Kidney capillary endothelial cell (primary cell): ENCODE results near the gene SCT.

ENCODE experiments used
- DNase-seq: peaks from one replicate; pipeline ENCODE4 v3.0.0-alpha.2; 2018; ENCODE audit warnings: low spot score

The SCT gene

DNA sequence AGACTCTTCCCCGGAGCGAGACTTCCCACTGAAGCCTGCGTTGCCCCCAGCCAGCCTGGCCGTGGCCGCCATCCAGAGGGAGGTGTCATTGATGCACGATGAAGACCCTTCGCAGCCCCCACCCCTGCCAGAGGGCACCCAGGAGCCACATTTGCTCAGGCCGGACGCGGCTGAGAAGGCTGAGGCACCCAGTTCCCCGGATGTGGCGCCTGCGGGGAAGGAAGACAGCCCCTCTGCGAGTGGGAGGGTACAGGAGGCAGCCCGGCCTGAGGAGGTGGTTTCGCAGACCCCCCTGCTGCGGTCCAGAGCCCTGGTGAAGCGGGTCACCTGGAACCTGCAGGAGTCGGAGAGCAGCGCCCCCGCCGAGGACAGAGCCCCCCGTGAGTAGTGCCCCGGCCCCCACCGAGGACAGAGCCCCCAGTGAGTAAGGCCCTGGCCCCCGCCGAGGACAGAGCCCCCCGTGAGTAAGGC, 17.6 kb downstream of the SCT start:
- no peak for DNase-seq

DNA sequence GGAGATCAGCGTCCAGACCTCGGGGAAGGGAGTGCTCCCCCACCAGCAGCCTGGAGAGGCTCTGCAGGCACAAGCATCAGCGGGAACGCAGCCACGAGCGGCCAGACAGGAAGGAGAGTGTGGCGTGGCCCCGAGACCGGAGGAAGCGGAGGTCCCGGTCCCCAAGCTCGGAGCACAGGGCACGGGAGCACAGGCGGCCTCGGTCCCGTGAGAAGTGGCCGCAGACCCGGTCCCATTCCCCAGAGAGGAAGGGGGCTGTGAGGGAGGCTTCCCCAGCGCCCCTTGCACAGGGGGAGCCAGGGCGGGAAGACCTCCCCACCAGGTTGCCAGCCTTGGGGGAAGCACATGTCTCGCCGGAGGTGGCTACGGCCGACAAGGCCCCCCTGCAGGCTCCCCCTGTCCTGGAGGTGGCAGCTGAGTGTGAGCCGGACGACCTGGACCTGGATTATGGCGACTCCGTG, 18.2 kb downstream of the SCT start:
- DNase-seq, result no peak

DNA sequence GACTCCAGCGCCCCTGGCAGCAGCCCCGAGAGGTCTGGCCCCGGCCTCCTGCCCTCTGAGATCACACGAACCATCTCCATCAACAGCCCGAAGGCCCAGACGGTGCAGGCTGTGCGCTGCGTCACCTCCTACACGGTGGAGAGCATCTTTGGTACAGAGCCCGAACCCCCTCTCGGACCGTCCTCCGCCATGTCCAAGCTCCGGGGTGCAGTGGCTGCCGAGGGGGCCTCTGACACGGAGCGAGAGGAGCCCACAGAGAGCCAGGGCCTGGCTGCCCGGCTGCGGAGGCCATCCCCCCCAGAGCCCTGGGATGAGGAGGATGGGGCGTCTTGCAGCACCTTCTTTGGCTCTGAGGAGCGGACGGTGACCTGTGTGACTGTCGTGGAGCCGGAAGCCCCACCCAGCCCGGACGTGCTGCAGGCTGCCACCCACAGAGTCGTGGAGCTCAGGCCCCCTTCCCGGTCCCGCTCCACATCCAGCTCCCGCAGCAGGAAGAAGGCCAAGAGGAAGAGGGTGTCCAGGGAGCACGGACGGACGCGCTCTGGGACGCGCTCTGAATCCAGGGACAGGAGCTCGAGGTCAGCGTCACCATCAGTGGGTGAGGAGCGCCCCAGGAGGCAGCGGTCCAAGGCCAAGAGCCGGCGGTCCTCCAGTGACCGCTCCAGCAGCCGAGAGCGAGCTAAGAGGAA, 18.9 kb downstream of the SCT start:
- DNase-seq, result no peak

DNA sequence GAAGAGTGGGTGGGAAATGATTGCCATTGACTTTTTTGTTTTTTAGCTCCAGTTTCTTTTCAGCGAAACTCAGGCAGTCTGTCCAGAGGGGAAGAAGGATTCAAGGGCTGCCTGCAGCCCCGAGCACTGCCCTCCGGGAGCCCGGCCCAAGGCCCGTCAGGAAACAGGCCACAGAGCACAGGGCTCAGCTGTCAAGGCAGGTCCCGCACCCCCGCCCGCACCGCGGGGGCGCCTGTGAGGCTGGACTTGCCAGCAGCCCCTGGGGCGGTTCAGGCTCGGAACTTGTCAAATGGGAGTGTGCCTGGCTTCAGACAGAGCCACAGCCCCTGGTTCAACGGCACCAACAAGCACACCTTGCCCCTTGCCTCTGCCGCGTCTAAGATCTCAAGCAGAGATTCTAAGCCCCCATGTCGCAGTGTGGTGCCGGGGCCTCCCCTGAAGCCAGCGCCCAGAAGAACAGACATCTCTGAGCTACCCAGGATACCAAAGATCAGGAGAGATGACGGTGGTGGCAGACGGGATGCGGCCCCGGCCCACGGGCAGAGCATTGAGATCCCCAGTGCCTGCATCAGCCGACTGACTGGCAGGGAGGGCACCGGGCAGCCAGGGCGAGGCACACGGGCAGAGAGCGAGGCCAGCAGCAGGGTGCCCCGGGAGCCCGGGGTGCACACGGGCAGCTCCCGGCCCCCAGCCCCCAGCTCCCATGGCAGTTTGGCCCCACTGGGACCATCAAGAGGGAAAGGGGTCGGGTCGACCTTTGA, 19.8 kb downstream of the SCT start:
- no peak for DNase-seq

DNA sequence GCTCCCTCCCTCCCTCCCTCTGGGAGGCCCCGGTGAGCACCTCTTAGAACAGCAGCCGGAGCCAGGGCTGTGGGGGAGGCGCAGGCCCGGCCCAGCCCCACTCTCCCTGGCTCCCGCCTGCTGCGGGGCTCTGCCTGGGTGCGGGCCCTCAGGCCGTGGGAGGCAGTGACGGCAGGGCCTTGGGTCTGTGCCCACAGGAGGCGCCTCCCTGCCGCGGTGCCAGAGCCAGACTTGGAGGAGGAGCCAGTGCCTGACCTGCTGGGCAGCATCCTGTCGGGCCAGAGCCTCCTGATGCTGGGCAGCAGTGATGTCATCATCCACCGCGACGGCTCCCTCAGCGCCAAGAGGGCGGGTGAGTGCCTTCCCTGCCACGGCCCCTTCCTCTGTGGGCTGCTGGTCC, 20.7 kb downstream of the SCT start:
- DNase-seq, result no peak

DNA sequence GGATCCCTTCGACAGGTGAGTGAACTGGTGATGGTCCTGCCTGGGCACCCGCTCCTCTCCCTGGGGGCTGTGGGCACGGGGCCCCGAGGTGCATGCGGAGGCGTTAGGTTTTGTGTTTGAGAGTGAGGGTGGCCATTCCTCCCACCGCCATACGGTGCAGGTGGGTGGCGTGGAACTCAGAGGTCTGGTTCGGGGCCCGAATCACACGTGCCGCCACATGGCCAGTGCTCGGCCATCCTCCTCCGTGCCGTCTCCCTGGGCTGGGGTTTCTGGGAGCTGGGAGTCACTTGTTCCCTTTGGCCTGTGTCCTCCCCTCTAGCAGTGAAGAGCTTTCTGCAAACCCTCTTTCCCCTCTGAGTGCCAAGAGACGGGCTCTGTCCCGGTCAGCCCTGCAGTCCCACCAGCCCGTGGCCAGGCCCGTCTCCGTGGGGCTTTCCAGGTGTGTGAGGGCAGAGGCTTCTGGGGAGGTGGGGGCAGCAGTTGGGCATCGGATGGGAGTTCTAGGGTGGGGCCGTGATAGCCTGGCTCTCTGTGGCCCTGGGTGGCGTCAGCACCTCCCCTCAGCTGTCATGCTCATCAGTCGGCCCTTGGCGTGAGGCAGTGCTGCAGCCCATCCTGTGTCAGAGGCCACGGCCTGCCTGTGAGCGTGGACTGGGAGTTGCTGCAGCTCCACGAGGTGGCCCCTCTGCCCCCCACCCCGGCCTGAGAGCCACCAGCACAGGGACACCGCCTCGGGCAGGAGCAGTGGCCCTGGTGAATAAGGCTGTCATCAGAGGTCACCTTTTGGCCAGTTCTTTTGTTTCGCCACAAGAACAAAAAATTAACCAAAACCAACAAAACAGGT, 21.5 kb downstream of the SCT start:
- DNase-seq, result no peak

DNA sequence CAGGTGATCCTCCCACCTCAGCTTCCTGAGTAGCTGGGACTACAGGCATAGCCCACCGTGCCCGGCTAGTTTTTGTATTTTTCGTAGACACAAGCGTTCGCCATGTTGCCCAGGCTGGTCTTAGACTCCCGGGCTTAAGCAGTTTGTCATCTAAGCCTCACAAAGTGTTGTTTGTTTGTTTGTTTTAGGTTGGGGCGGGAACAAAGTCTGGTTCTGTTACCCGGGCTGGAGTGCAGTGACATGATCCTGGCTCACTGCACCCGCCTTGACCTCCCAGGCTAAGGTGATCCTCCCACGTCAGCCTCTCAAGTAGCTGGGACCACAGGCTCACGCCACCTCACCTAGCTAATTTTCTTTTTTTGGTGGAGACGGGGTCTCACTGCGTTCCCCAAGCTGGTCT, 23.8 kb downstream of the SCT start:
- no peak for DNase-seq

DNA sequence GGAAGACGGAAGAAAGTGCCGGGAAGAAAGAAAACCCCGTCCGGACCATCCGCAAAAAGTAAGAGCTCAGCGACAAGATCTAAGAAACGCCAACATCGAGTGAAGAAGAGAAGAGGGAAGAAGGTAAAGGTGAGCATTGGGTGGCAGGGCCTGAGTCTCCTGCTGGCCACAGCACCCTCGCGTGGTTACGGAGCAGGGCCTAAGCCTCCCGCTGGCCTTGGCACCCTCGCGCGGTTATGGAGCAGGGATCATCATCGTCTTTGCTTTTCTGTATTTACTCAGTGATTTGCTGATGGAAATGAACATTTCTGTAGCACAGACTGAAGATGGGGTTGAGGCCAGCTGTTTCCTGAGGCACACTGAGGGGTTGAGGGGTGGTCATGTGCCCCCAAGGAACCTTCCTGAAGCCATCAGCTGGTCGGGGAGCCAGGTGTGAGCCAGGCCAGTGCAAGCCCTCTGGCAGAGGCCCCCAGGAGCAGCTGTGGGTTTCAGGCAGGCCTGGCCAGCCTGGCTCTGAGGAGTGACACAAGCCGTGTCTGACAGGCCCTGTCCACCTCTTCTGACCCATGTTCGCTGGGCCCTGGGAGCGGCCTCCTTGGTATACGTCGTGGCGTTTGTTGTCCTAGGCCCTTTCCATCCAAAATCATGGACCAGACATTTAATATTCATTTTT, 25.3 kb downstream of the SCT start:
- DNase-seq, result no peak

DNA sequence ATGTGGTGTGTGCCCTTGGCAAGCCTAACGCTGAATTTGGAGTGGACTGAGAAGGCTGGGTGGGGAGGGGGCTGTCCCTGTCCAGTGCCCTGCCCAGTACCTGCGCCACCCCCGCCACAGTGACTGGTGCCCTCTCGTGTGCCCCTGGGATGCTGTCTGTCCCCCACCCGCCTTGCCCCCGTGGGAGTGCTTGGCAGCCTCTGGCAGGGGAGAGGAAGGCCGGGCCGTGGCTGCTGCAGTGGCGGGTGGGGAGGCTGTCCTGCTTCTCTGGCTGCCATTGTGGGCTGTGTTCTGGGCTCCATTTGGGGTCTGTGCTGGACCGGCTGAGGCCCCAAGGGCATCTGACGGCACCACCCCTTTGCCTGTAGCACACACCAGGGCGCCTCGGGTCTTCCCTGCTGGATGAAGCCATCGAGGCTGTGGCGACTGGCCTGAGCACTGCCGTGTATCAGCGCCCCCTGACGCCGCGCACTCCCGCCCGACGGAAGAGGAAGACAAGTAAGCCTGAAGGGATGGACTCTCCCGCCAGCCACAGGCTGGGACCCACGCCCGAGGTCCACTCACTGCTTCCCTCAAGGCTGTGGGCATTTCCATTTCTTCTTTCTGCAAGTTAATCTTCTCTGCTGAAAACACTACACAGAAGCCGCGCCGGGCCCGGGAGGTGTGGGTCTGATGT, 28.8 kb downstream of the SCT start:
- no peak for DNase-seq

DNA sequence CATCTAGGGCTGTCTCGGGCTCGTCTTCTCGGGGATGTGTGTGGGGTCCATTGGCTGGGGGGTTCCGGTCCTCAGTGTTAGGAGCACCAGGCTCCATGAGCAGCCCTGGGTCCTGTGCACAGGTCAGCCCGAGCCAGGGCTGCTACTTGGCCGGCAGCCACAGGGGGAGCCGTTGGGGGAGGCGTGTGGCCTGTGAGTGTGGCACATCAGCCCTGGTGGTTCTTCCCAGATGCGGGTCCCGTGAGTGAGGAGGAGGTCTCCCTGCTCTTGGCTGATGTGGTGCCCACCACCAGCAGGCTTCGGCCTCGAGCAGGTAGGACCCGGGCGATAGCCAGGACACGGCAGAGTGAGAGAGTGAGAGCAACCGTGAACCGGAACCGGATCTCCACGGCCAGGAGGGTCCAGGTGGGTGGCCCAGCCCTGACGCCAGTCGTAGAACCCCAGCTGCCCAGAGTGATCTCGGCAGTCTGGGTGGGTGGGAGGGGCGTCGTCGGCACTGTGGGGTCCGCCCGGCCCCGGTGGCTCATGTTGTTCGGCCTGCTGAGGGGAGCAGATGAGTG, 29.7 kb downstream of the SCT start:
- no peak for DNase-seq

DNA sequence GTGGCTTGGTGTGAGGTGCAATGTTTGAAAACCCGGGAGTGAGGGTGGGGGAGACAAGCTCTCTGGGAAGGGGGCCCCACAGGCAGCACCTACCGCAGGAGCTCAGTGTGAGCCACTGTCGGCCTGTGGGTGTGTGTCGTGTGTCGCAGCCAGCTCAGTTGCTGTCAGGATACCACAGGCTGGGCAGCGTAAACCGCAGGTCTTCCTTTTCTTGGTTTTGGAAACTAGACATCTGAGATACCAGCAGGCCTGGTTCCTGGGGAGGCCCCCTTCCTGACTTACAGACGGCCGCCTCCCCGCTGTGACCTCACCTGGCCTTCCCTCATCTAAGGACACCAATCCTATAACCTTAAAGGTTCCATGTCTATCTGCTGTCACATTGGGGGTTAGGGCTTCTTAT, 30.6 kb downstream of the SCT start:
- DNase-seq, result no peak

DNA sequence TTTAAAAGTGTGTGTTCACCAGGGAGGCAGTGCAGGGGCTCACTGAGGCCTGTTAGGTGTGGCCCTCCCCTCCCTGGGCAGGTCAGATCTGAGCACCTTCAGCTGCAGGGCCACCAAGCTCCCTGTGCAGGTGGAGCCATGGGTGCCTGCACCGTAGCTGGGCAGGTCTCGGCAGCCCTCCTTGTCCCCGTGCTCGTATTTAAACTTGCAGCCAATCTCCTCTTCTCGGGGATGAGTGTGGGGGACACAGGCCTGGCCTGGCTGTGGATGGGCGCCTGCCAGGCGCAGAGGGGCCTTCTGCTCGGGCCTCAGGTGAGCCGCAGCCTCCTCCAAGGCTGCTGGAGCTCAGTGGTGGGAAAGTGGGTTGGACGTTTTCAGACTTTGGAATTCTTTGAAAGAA, 31.6 kb downstream of the SCT start:
- DNase-seq, result no peak

DNA sequence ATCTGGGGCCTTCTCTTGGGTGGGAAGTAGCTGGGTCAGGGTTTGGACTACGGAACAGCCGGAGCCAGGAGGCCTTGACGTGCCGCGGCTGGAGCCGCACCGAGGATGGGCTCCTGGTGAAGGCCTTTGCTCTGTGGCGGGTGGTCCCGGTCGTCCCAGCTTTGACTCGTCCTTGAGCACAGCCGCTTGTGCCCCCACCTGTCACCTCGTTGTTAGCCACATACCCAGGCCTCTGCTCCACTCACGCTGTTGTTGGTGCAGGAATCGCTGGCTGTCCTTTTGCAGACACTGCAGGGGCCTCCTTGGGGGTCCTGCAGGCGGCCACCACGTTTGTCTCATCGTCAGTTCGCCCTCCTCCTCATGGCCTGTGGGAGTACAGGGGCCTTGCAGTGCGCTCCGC, 33.6 kb downstream of the SCT start:
- DNase-seq, result no peak

DNA sequence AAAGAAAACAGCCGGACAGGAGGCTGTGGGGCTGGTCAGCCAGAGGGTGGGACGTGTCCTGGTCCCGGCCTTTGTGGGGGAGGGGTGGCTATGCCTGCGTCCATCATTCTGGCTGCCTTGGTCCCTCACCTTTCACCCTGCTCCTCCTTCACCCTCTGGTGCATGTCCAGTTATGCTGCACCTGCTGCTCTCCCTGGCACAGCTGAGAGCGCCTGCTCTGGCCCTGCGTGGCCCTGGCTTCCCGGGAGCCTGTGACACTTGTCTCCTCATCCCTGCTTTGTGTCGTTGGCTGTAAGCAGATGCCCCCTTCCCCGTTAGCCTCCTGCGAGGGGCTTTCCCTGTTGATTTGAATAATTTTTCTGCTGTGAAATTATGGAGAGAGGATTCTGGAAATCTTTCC, 34.1 kb downstream of the SCT start:
- DNase-seq, result no peak

DNA sequence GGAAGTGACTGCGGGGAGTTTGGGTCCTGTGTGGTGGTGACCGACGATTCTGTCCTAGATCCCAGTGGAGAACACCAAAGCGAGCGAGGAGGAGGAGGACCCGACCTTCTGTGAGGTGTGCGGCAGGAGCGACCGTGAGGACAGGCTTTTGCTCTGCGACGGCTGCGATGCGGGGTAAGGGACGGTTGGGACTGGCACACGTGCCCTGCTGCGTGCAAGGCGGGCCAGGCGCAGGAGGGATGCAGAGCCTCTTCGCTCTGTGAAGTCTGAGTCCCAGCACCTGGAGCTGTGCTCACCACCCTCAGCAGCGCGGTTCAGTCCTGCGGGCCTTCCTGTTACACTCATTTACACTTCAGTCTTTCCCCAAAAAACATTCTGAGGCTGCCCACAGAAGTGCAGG, 34.5 kb downstream of the SCT start:
- no peak for DNase-seq

DNA sequence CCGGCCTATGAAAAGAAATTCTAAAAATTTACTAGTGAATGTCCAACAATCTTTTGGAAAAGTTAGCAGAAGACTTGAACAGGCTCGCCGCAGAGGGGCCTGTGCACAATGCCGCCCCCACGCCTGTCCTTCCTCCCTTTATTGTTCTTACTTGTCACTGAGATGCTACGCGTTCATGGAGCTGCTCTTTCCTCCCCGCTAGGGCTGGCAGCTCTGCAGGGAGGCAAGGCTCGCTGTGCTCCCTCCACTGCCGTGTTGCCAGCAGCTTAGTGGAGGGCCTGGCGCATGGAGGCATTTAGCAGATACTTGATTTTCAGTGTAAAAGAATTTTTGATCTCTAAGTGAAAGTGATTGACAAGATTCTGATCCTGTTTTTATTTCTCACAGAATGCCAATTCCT, 36.0 kb downstream of the SCT start:
- no peak for DNase-seq

DNA sequence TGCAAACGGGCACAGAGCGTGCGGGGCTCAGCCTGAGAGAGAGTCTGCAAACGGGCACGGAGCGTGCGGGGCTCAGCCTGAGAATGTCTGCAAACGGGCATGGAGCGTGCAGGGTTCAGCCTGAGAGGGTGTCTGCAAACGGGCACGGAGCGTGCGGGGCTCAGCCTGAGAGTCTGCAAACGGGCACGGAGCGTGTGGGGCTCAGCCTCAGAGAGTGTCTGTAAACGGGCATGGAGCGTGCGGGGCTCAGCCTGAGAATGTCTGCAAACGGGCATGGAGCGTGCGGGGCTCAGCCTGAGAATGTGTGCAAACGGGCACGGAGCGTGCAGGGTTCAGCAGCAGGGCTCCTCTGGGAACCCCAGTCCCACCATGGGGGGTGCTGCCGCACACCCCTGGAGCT, 37.2 kb downstream of the SCT start:
- DNase-seq, result no peak

DNA sequence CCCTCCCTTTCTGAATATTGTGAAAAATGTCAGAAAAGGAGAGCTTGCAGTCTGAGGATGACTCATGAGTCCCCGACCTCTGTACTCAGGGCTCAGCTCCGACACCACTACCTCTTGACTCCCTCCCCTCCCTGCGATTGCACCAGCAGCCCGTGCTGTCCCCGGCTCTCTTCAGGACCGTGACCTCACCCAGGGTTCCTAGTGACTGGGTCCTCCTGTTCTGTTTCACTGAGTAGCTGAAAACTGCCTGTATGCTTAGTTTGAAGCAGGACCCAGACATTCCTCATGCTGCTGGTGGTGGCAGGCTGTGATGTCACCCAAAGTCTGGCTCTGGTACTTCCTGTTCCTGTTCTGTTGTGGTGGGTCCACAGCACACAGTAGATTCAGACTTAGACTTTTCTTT, 39.0 kb downstream of the SCT start:
- peak; percentile 68 for DNase-seq

DNA sequence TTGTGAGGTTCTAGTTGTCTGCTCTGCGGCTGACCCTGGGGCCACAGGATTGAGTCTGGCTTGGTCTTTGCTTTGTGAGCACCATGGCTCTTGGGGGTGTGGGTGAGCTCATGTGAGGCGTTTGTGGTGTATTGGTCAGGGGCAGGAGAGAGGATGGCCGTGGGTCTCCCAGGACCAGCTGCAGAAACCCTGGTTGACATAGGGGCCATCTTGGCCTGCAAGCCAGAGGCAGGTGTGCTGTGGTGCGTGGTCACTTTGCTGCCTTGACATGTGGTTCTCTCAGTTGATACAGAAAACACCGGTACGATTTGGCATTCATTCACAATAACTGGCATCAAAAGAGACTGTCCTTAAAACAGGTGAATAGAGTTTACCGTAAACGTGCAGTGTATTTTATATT, 39.4 kb downstream of the SCT start:
- DNase-seq, result no peak

DNA sequence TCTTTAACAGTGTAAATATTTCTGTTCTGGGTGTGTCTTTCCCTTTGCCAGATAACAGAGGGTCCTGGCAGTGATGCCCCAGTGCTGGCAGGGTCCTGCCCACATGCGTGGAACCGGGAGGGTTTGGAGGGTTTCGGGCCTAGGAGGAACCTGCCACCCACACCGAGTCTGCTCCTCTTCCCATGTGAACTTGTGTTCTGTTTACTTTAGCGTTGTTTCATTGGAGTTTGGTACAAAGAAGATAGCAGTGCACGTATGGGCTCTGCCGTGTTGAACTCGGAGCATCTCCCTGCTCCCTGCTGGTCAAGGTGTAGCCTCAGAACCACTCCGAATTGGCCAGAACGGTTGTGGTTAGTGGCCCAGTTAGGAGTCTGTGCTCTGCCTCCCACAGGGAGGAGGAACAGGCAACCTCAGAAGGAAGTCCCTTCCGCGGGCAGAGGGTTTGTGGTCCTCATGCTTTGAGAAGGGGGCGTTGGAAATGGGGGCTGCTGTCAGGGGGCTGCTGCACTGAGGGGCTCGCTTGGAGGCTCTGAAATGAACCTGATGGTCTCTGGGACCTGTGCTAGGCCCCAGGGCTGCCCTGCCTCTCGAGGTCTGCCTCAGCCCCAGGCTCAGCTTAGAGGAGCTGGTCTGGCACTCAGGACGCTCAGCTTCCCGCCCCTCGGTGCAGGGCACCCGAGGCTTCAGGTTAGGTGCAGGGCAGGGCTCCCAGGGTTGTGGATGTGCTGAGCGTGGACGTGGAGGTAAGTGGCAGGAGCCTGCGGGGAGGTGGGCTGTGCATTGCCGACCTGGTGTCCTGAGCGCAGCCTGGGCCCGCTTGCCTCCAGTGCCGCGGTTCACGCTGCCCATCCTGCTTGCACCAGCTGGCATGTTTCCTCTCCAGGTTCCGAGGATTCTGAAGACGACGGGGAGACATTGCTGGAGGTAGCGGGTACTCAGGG, 40.3 kb downstream of the SCT start:
- no peak for DNase-seq
